SK-N-SH treated with all-trans-retinoic acid at 6 μM for 48 hours (cell line): ENCODE data around the gene CEP128.

ENCODE experiments used
- ATAC-seq: fragments of 200-7000 bp; cut with Tn5 transposase; 3 replicates; pipeline ENCODE4 v1.9.1; 2020; ENCODE audit warnings: mild to moderate bottlenecking, moderate library complexity
- ARNTL ChIP-seq: fragments of 450-650 bp; formaldehyde crosslinking; IDR thresholded peaks from 2 replicates; pipeline ENCODE4 v1.5.0; 2020; ENCODE audit warnings: low read depth, mild to moderate bottlenecking, moderate library complexity, borderline replicate concordance
- BACH2 ChIP-seq: fragments of 250-450 bp; sonication (Bioruptor Pico); IDR thresholded peaks from 2 replicates; pipeline ENCODE4 v1.9.0; 2021; ENCODE audit warnings: mild to moderate bottlenecking, borderline replicate concordance
- CREB5 ChIP-seq: fragments of 250-450 bp; sonication (Bioruptor Pico); IDR thresholded peaks from 2 replicates; pipeline ENCODE4 v1.5.1; 2020; ENCODE audit warnings: low read depth, mild to moderate bottlenecking, moderate library complexity
- CSDC2 ChIP-seq: fragments of 250-450 bp; sonication (Bioruptor Pico); IDR thresholded peaks from 2 replicates; pipeline ENCODE4 v1.5.0; 2020; ENCODE audit warnings: mild to moderate bottlenecking, moderate library complexity
- CSRNP3 ChIP-seq: fragments of 250-450 bp; sonication (Bioruptor Pico); IDR thresholded peaks from 2 replicates; pipeline ENCODE4 v1.5.1; 2021; ENCODE audit warnings: mild to moderate bottlenecking, moderate library complexity
- ESRRG ChIP-seq: fragments of 250-450 bp; sonication (Bioruptor Pico); IDR thresholded peaks from 2 replicates; pipeline ENCODE4 v1.6.1; 2021; ENCODE audit warnings: mild to moderate bottlenecking
- GLIS3 ChIP-seq: fragments of 250-450 bp; sonication (Bioruptor Pico); IDR thresholded peaks from 2 replicates; pipeline ENCODE4 v1.5.0; 2020; ENCODE audit warnings: mild to moderate bottlenecking, moderate library complexity
- ISL1 ChIP-seq: fragments of 250-450 bp; sonication (Bioruptor Pico); IDR thresholded peaks from 2 replicates; pipeline ENCODE4 v2.1.2; 2022; ENCODE audit warnings: mild to moderate bottlenecking, moderate library complexity
- OSR1 ChIP-seq: fragments of 250-450 bp; sonication (Bioruptor Pico); IDR thresholded peaks from 2 replicates; pipeline ENCODE4 v1.8.0; 2022; ENCODE audit warnings: moderate library complexity, mild to moderate bottlenecking, inconsistent platforms
- PATZ1 ChIP-seq: fragments of 250-450 bp; sonication (Bioruptor Pico); IDR thresholded peaks from 2 replicates; pipeline ENCODE4 v1.8.0; 2020; ENCODE audit warnings: mild to moderate bottlenecking, moderate library complexity, borderline replicate concordance
- POU6F1 ChIP-seq: fragments of 250-450 bp; sonication (Bioruptor Pico); IDR thresholded peaks from 2 replicates; pipeline ENCODE4 v1.8.0; 2021; ENCODE audit warnings: low read depth, mild to moderate bottlenecking, moderate library complexity, borderline replicate concordance
- PPARA ChIP-seq: fragments of 250-450 bp; sonication (Bioruptor Pico); IDR thresholded peaks from 2 replicates; pipeline ENCODE4 v1.5.0; 2020; ENCODE audit warnings: mild to moderate bottlenecking, borderline replicate concordance
- RARB ChIP-seq: fragments of 250-450 bp; sonication (Bioruptor Pico); IDR thresholded peaks from 2 replicates; pipeline ENCODE4 v1.8.0; 2021; ENCODE audit warnings: mild to moderate bottlenecking, moderate library complexity
- SNAI2 ChIP-seq: fragments of 250-450 bp; sonication (Bioruptor Pico); IDR thresholded peaks from 2 replicates; pipeline ENCODE4 v1.5.0; 2020; ENCODE audit warnings: mild to moderate bottlenecking, moderate library complexity
- TOX ChIP-seq: fragments of 250-450 bp; sonication (Bioruptor Pico); IDR thresholded peaks from 2 replicates; pipeline ENCODE4 v1.8.0; 2021; ENCODE audit warnings: mild to moderate bottlenecking, moderate library complexity, borderline replicate concordance
- TSHZ2 ChIP-seq: fragments of 250-450 bp; sonication (Bioruptor Pico); IDR thresholded peaks from 2 replicates; pipeline ENCODE4 v1.5.0; 2020; ENCODE audit warnings: mild to moderate bottlenecking, moderate library complexity
- ZC3H10 ChIP-seq: fragments of 250-450 bp; sonication (Bioruptor Pico); IDR thresholded peaks from 2 replicates; pipeline ENCODE4 v1.5.1; 2021; ENCODE audit warnings: mild to moderate bottlenecking, moderate library complexity
- ZNF565 ChIP-seq: fragments of 450-650 bp; formaldehyde crosslinking; conservative IDR thresholded peaks from 2 replicates; pipeline ENCODE4 v1.5.0; 2020; ENCODE audit warnings: low read depth, mild to moderate bottlenecking, moderate library complexity
- ZNF70 ChIP-seq: fragments of 450-650 bp; formaldehyde crosslinking; IDR thresholded peaks from 2 replicates; pipeline ENCODE4 v1.5.0; 2020; ENCODE audit warnings: mild to moderate bottlenecking, moderate library complexity
- ZNF8 ChIP-seq: fragments of 450-650 bp; formaldehyde crosslinking; IDR thresholded peaks from 2 replicates; pipeline ENCODE4 v1.5.0; 2020; ENCODE audit warnings: mild to moderate bottlenecking, moderate library complexity

CEP128 gene

GRCh38 chr14:80959496-80959895, 18.0 kb upstream of the CEP128 start:
- TF ChIP-seq PPARA (CRISPR knock-in tag) = no peak
- no peak for TF ChIP-seq ARNTL (CRISPR knock-in tag)
- TF ChIP-seq GLIS3 (CRISPR knock-in tag) = no peak
- no peak for TF ChIP-seq RARB (CRISPR knock-in tag)
- no peak for TF ChIP-seq CREB5
- no peak for TF ChIP-seq ZC3H10 (CRISPR knock-in tag)
- no peak for TF ChIP-seq POU6F1 (CRISPR knock-in tag)
- TF ChIP-seq ESRRG (CRISPR knock-in tag) = no peak
- no peak for ATAC-seq

- TF ChIP-seq ZC3H10 (CRISPR knock-in tag) (no peak), ZNF8 (no peak), PATZ1 (CRISPR knock-in tag) (no peak), ARNTL (CRISPR knock-in tag) (no peak), BACH2 (CRISPR knock-in tag) (no peak), ISL1 (CRISPR knock-in tag) (no peak), CSDC2 (CRISPR knock-in tag) (no peak), CSRNP3 (CRISPR knock-in tag) (no peak), GLIS3 (CRISPR knock-in tag) (no peak)
- no peak for ATAC-seq
These were observed 17.4 kb upstream of the CEP128 start for GRCh38 chr14:80958939-80959338.

GRCh38 chr14:80958226-80958625, 16.7 kb upstream of the CEP128 start:
- no peak for ATAC-seq
- TF ChIP-seq GLIS3 (CRISPR knock-in tag) (no peak), PPARA (CRISPR knock-in tag) (no peak), CSRNP3 (CRISPR knock-in tag) (no peak), CSDC2 (CRISPR knock-in tag) (no peak), TOX (no peak)

GRCh38 chr14:80957613-80958012, 16.1 kb upstream of the CEP128 start:
- no peak for ATAC-seq
- TF ChIP-seq ESRRG (CRISPR knock-in tag) (no peak), RARB (CRISPR knock-in tag) (no peak), BACH2 (CRISPR knock-in tag) (no peak), ZNF70 (no peak), ZC3H10 (CRISPR knock-in tag) (no peak), ZNF565 (CRISPR knock-in tag) (no peak), SNAI2 (CRISPR knock-in tag) (no peak), CSRNP3 (CRISPR knock-in tag) (no peak), OSR1 (CRISPR knock-in tag) (no peak), TSHZ2 (CRISPR knock-in tag) (no peak), CSDC2 (CRISPR knock-in tag) (no peak), ZNF8 (no peak), CREB5 (no peak)
